ENCODE measurements around the gene NPPB.

The NPPB gene

DNA sequence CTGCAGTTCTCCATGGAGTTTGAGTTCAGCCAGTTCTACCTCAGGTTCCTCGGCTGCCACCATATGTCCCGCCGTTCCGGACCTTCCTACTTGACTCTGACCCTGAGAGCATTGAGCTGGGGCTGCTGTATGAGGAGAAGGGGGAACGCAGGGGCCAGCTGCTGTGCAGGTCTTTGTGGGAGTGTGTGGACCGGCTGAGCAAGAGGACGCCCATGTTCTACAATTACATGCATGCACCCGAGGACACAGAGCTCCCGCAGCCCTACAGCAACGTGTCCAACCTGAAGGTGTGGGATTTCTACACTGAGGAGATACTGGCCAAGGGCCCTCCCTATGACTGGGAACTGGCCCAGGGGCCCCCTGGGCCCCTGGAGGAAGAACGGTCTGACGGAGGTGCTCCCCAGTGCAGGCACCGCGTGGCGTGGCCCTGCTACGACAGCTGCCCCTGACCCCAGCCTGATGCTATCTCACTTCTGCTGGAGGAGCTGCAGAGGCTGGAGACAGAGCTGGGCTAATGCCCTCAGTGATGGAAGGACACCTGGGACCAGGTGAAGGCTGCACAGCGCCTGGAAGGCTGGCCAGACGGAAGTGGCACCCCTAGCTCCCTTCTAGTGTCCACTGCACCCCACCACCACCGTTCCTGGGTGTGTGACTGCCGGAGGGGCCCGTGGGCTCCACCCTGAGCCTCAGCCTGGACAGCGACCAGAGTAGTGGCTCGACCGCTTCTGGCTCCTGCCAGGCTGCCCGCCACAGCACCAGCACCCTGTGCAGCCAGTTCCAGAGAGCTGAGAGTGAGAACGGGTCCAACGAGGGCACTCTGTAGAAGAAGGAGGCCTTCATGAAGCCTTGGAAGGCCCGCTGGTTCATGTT, 20.8 kb upstream of the NPPB start:
- CTCF ChIA-PET = interaction anchor here (1.3 kb wide), 1 partner anchor 13 kb away, joined by 4 read pairs; no protein-coding TSS in a partner anchor
- POLR2A ChIA-PET = interaction anchor here (2.4 kb wide), 1 partner anchor 30 kb away, joined by 6 read pairs; no protein-coding TSS in a partner anchor
- no peak for DNase-seq (ENCODE audit: extremely low spot score)
- TF ChIP-seq FOXK2 (IDR thresholded peaks at IDR 0.05) = no peak
- TF ChIP-seq, protein P1, sequence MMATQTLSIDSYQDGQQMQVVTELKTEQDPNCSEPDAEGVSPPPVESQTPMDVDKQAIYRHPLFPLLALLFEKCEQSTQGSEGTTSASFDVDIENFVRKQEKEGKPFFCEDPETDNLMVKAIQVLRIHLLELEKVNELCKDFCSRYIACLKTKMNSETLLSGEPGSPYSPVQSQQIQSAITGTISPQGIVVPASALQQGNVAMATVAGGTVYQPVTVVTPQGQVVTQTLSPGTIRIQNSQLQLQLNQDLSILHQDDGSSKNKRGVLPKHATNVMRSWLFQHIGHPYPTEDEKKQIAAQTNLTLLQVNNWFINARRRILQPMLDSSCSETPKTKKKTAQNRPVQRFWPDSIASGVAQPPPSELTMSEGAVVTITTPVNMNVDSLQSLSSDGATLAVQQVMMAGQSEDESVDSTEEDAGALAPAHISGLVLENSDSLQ (IDR thresholded peaks at IDR 0.05) = no peak
- no peak for TF ChIP-seq BHLHE40 (IDR thresholded peaks at IDR 0.05; ENCODE audit: borderline replicate concordance)
- TF ChIP-seq HDGF (IDR thresholded peaks at IDR 0.05; ENCODE audit: borderline replicate concordance) = no peak
- TF ChIP-seq ARNT (IDR thresholded peaks at IDR 0.05) = no peak
- TF ChIP-seq ZNF384 (IDR thresholded peaks at IDR 0.05) = no peak
- no peak for TF ChIP-seq SUZ12 (IDR thresholded peaks at IDR 0.05)
- TF ChIP-seq L3MBTL2 (conservative IDR thresholded peaks at IDR 0.05) = no peak
- no peak for TF ChIP-seq SP1 (IDR thresholded peaks at IDR 0.05)
- no peak for TF ChIP-seq FOXM1 (IDR thresholded peaks at IDR 0.05; ENCODE audit: borderline replicate concordance)
- TF ChIP-seq FOXA1 (IDR thresholded peaks at IDR 0.05) = no peak
- no peak for TF ChIP-seq LEF1 (IDR thresholded peaks at IDR 0.05; ENCODE audit: borderline replicate concordance)
- TF ChIP-seq ELF4 (IDR thresholded peaks at IDR 0.05) = no peak
- no peak for TF ChIP-seq NFRKB (IDR thresholded peaks at IDR 0.05)
- no peak for TF ChIP-seq CTBP1 (IDR thresholded peaks at IDR 0.05; ENCODE audit: borderline replicate concordance)
- TF ChIP-seq TARDBP (IDR thresholded peaks at IDR 0.05) = no peak

DNA sequence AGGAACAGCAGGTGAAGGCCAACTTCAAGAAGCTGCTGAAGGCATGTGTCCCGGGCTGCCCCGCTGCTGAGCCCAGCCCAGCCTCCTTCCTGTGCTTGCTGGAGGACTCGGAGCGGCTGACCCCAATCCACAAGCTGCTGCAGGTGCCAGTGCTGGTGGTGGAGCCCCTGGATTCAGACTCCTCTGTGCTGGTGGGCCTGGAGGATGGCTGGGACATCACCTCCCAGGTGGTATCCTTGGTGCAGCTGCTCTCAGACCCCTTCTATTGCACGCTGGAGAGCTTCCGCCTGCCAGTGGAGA, 20.1 kb upstream of the NPPB start:
- DNase-seq (ENCODE audit: extremely low spot score) = no peak
- ChIA-PET POLR2A (no interaction called here), CTCF (interaction anchor here (1.3 kb wide), 1 partner anchor 13 kb away, joined by 4 read pairs; no protein-coding TSS in a partner anchor)
- no peak for TF ChIP-seq ELF4 (IDR thresholded peaks at IDR 0.05)
- no peak for TF ChIP-seq TARDBP (IDR thresholded peaks at IDR 0.05)
- TF ChIP-seq ARNT (IDR thresholded peaks at IDR 0.05) = no peak
- no peak for TF ChIP-seq HDGF (IDR thresholded peaks at IDR 0.05; ENCODE audit: borderline replicate concordance)
- TF ChIP-seq, protein P1 (IDR thresholded peaks at IDR 0.05) = no peak
- no peak for TF ChIP-seq SP1 (IDR thresholded peaks at IDR 0.05)
- no peak for TF ChIP-seq L3MBTL2 (conservative IDR thresholded peaks at IDR 0.05)
- TF ChIP-seq BHLHE40 (IDR thresholded peaks at IDR 0.05; ENCODE audit: borderline replicate concordance) = no peak
- TF ChIP-seq LEF1 (IDR thresholded peaks at IDR 0.05; ENCODE audit: borderline replicate concordance) = no peak

DNA sequence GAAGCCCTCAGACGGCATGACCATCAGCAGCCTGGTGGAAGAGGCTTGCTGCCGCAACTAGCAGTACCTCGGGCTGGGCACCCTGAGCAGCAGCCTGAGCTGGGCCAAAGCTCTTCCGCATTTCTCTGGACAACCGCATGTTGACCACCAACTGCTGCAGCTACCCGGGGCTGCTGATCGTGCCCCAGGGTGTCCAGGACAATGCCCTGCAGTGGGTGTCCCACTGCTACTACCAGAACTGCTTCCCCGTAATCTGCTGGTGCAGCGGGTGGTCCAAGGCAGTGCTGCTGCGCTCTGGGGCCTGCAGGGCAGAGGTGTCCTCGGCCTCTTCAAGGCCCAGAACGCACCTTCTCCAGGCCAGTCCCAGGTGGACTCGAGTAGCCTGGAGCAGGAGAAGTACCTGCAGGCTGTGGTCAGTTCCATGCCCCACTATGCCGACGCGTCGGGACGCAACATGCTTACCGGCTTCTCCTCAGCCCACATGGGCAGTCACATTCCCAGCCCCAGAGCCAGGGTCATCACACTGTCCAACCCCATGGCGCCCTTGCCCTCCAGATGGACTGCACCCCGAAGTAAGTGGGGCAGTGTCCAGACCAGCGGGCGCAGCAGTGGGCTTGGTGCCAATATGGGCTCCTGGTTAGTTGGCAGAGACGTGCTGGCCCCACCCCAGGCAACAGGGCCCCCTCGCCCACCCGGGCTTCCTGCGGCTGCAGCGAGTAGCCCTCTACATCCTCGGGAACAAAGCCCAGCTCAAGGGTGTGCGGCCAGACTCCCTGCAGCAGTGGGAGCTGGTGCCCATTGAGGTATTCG, 19.5 kb upstream of the NPPB start:
- POLR2A ChIA-PET = no interaction called here
- CTCF ChIA-PET = interaction anchor here (1.3 kb wide), 1 partner anchor 14 kb away, joined by 4 read pairs; no protein-coding TSS in a partner anchor
- DNase-seq (ENCODE audit: extremely low spot score) = no peak
- TF ChIP-seq TARDBP (IDR thresholded peaks at IDR 0.05) (no peak), SP1 (IDR thresholded peaks at IDR 0.05) (no peak), ZNF384 (IDR thresholded peaks at IDR 0.05) (no peak), LEF1 (IDR thresholded peaks at IDR 0.05; ENCODE audit: borderline replicate concordance) (no peak), FOXA1 (IDR thresholded peaks at IDR 0.05) (no peak), FOXK2 (IDR thresholded peaks at IDR 0.05) (no peak), CTBP1 (IDR thresholded peaks at IDR 0.05; ENCODE audit: borderline replicate concordance) (no peak), BHLHE40 (IDR thresholded peaks at IDR 0.05; ENCODE audit: borderline replicate concordance) (no peak), NFRKB (IDR thresholded peaks at IDR 0.05) (no peak)
- TF ChIP-seq, protein P1 (IDR thresholded peaks at IDR 0.05) = no peak

DNA sequence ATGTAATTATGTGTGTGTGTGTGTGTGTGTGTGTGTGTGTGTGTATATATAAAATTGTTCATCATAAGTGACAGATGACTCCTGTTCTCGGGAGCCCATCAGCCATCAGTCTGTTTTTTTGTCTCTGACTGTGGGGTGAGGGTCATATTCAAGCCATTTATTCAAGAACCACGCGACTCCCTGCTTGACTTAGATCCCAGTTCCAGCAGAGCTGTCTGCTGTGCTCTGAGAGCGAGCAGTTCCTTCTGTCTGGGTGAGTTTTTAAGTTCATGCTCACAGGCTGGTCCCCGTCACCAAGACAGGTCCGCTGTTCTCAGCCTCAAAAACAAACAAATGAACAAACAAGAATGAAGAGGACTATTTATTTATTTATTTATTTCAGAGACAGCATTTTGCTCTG, 18.3 kb upstream of the NPPB start:
- CTCF ChIA-PET = interaction anchor here (0.6 kb wide), 1 partner anchor 30 kb away, joined by 3 read pairs; no protein-coding TSS in a partner anchor
- no peak for DNase-seq (ENCODE audit: extremely low spot score)
- POLR2A ChIA-PET = no interaction called here
- no peak for TF ChIP-seq FOXM1 (IDR thresholded peaks at IDR 0.05; ENCODE audit: borderline replicate concordance)
- no peak for TF ChIP-seq FOXA1 (IDR thresholded peaks at IDR 0.05)
- TF ChIP-seq SP1 (IDR thresholded peaks at IDR 0.05) = no peak
- TF ChIP-seq ARNT (IDR thresholded peaks at IDR 0.05) = no peak
- no peak for TF ChIP-seq L3MBTL2 (conservative IDR thresholded peaks at IDR 0.05)
- no peak for TF ChIP-seq ZNF384 (IDR thresholded peaks at IDR 0.05)
- no peak for TF ChIP-seq SUZ12 (IDR thresholded peaks at IDR 0.05)
- TF ChIP-seq, protein P1 (IDR thresholded peaks at IDR 0.05) = no peak
- TF ChIP-seq BHLHE40 (IDR thresholded peaks at IDR 0.05; ENCODE audit: borderline replicate concordance) = no peak
- TF ChIP-seq FOXK2 (IDR thresholded peaks at IDR 0.05) = no peak
- no peak for TF ChIP-seq LEF1 (IDR thresholded peaks at IDR 0.05; ENCODE audit: borderline replicate concordance)
- TF ChIP-seq TARDBP (IDR thresholded peaks at IDR 0.05) = no peak
- TF ChIP-seq HDGF (IDR thresholded peaks at IDR 0.05; ENCODE audit: borderline replicate concordance) = no peak

DNA sequence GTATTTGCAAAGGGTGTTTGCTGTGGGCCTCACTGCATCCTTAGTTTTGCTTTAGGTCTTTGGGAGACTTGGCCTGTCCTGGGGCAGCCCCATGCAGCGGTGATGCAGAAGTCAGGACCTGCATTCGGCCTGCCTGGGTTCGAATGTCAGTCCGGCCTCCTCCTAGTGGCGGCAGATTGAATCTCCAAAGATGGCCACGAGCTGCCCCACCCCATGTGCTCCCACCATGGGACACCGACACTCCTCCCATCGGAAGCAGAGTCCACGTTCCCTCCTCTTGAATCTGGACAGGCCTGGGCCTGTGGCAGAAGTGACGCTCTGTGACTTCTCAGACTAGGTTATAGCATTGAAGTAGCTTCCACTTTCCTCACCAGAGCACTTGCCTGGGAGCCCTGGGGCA, 16.3 kb upstream of the NPPB start:
- TF ChIP-seq FOXA1 (IDR thresholded peaks at IDR 0.05) = no peak
- no peak for TF ChIP-seq FOXK2 (IDR thresholded peaks at IDR 0.05)
- no peak for TF ChIP-seq SP1 (IDR thresholded peaks at IDR 0.05)
- TF ChIP-seq TARDBP (IDR thresholded peaks at IDR 0.05) = no peak
- no peak for TF ChIP-seq LEF1 (IDR thresholded peaks at IDR 0.05; ENCODE audit: borderline replicate concordance)
- no peak for TF ChIP-seq HDGF (IDR thresholded peaks at IDR 0.05; ENCODE audit: borderline replicate concordance)
- TF ChIP-seq ELF4 (IDR thresholded peaks at IDR 0.05) = no peak
- no peak for TF ChIP-seq CTBP1 (IDR thresholded peaks at IDR 0.05; ENCODE audit: borderline replicate concordance)
- TF ChIP-seq L3MBTL2 (conservative IDR thresholded peaks at IDR 0.05) = no peak
- TF ChIP-seq BHLHE40 (IDR thresholded peaks at IDR 0.05; ENCODE audit: borderline replicate concordance) = no peak
- TF ChIP-seq SUZ12 (IDR thresholded peaks at IDR 0.05) = no peak
- TF ChIP-seq FOXM1 (IDR thresholded peaks at IDR 0.05; ENCODE audit: borderline replicate concordance) = no peak
- no peak for TF ChIP-seq NFRKB (IDR thresholded peaks at IDR 0.05)
- TF ChIP-seq ARNT (IDR thresholded peaks at IDR 0.05) = no peak
- TF ChIP-seq, protein P1 (IDR thresholded peaks at IDR 0.05) = no peak
- no peak for TF ChIP-seq ZNF384 (IDR thresholded peaks at IDR 0.05)
- ChIA-PET CTCF (interaction anchor here (0.6 kb wide), 1 partner anchor 63 kb away, joined by 3 read pairs; no protein-coding TSS in a partner anchor), POLR2A (no interaction called here)
- DNase-seq (ENCODE audit: extremely low spot score) = no peak

Data from HEK293T (cell line).